Transverse colon (tissue), 4 donors: ENCODE measurements around the gene EGFR. TPM values are rescaled to one million over a fixed set of nuclear protein-coding genes. Genes with fewer than 3 reads are reported as not detected.

Source experiments
- DNase-seq: peaks from one replicate; pipeline ENCODE4 v3.0.0-alpha.2; 2019
- H3K27ac ChIP-seq, 4 donors: fragments of 200-600 bp; sonication (generic); 2 replicates each; pipeline ENCODE4 v1.5.1; 2016 to 2018; ENCODE audit warnings: inconsistent platforms in 4 of 4
- H3K27me3 ChIP-seq: fragments of 200-600 bp; sonication (generic); 2 replicates; pipeline ENCODE4 v1.5.1; 2017; ENCODE audit warnings: inconsistent platforms
- H3K36me3 ChIP-seq, 4 donors: fragments of 200-600 bp; sonication (generic); 2 replicates each; pipeline ENCODE4 v1.5.1; 2017 to 2019; ENCODE audit warnings: inconsistent platforms in 4 of 4
- H3K4me1 ChIP-seq, 4 donors: fragments of 200-600 bp; sonication (generic); 2 replicates each; pipeline ENCODE4 v1.5.1; 2017 to 2020; ENCODE audit warnings: inconsistent platforms in 4 of 4
- H3K4me3 ChIP-seq, 4 donors: fragments of 200-600 bp; sonication (generic); 1 replicate in 1 of 4; 2 replicates in 3 of 4; pipeline versions ENCODE4 v1.5.1 to v1.6.1; 2017 to 2019; ENCODE audit warnings: inconsistent platforms in 4 of 4
- H3K9me3 ChIP-seq, 2 donors: fragments of 200-600 bp; sonication (generic); 2 replicates each; pipeline ENCODE4 v1.5.1; 2017 to 2019; ENCODE audit warnings: inconsistent platforms in 2 of 2
- CTCF ChIP-seq, 5 experiments: fragments of 200-600 bp in 3 of 5; fragments of 450-650 bp in 2 of 5; sonication (generic) in 3 of 5; IDR thresholded peaks; 1 replicate in 2 of 5; 2 replicates in 3 of 5; pipeline ENCODE4 v1.5.1; 2016 to 2017; ENCODE audit warnings: antibody characterized with exemption in 5 of 5, inconsistent platforms in 3 of 5, mild to moderate bottlenecking in 2 of 5, moderate library complexity in 1 of 5
- EP300 ChIP-seq: sonication (generic); formaldehyde crosslinking; IDR thresholded peaks from one replicate; pipeline ENCODE4 v1.6.1; 2017; ENCODE audit warnings: antibody characterized with exemption, low read depth
- POLR2A ChIP-seq: fragments of 450-650 bp; IDR thresholded peaks from one replicate; pipeline ENCODE4 v1.6.1; 2016; ENCODE audit warnings: antibody characterized with exemption, mild to moderate bottlenecking, moderate library complexity
- POLR2AphosphoS5 ChIP-seq, 3 donors: sonication (generic); formaldehyde crosslinking; IDR thresholded peaks; one replicate each; pipeline ENCODE4 v1.6.1; 2016; ENCODE audit warnings: antibody characterized with exemption in 3 of 3
- WGBS, 2 donors: methylation state at CpG; one replicate each; pipeline ENCODE4 v1.1.5; 2018; ENCODE audit warnings: low coverage in 1 of 2; 5-methylcytosine and 5-hydroxymethylcytosine counted together
- in situ Hi-C, 4 donors: fragments of 200-750 bp; cut with MboI; loops; one replicate each; pipeline versions ENCODE4 v1.15.0 to v1.15.1; 2017; ENCODE audit warnings: low sequenced_read_pairs in 3 of 4, low pct_ligation_motif_present in 1 of 4, low pct_unique_long_range_greater_than_20kb in 1 of 4
- intact Hi-C: fragments of 100-400 bp; cut with DNase I; formaldehyde crosslinking; loops from one replicate; pipeline ENCODE4 v1.15.1; 2023; ENCODE audit warnings: low total_unique reads
- total RNA-seq, 4 donors: library from RNA; depleted of rRNA; stranded (reverse); fragments of >200 nt; gene quantifications; one replicate each; pipeline ENCODE4 v1.1.0, GENCODE V29; 2016

Gene EGFR
- total RNA-seq, 4 donors from 2014 or later = 40.0 to 85.7 (median 72.9) TPM

- Histone ChIP-seq H3K36me3 (no peaks in the 10 kb centered on the region), H3K4me3 (no peak overlapping the region), H3K27me3 (no peaks in the 10 kb centered on the region), H3K9me3 (no peaks in the 10 kb centered on the region), H3K4me1 (peaks cover 0 to 6% (median 0%) of the 10 kb centered on the region in 4 donors), H3K27ac (no peak overlapping the region)
- in situ Hi-C loops = no loop called here
- 55 to 63% methylated on average over 3 of the region's 3 CpGs for WGBS, 2 donors
- TF ChIP-seq EP300 (no peak), CTCF (IDR thresholded peaks at IDR 0.05) (no peak), POLR2A (no peak), POLR2AphosphoS5 (IDR thresholded peaks at IDR 0.05) (no peak)
- intact Hi-C loops = no loop called here
- no peak for DNase-seq
These were observed 86.1 kb downstream of the EGFR start for GRCh38 chr7:55104712-55105433.

GRCh38 chr7:55105952-55106351 is 87.1 kb downstream of the EGFR start:
- TF ChIP-seq EP300 = no peak
- TF ChIP-seq POLR2AphosphoS5 (IDR thresholded peaks at IDR 0.05) = no peak
- no peak for TF ChIP-seq POLR2A
- TF ChIP-seq CTCF (IDR thresholded peaks at IDR 0.05) = no peak
- WGBS, 2 donors = 90% methylated on average over 6 of the region's 6 CpGs; no CpG with 5 or more reads in 1 of the 2 donors
- Histone ChIP-seq H3K9me3 (no peaks in the 10 kb centered on the region), H3K27me3 (no peaks in the 10 kb centered on the region), H3K27ac (no peak overlapping the region), H3K36me3 (no peaks in the 10 kb centered on the region), H3K4me3 (no peak overlapping the region), H3K4me1 (peaks cover 0 to 13% (median 0%) of the 10 kb centered on the region in 4 donors)
- intact Hi-C loops = no loop called here
- no peak for DNase-seq
- in situ Hi-C loops = no loop called here

DNA sequence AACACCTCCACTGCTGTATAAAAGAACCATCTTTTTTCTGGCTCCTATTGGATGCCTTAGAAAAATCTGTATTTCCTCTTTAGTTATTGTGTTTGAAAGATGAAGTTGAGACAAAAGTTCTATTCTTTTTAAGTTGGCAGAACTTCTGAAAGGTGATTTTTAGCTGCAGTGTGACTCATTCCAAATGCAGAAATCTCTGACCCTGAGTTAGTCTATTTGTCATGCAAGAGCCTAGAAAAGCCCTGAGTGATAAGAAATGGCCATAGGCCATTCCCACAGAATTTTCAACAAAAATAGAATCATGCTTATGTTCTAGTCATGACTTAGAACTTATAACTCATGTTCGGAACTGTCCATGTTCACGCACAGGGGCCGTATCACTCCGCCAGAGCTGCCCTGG is 89.1 kb downstream of the EGFR start:
- H3K36me3 ChIP-seq = no peaks in the 10 kb centered on the region
- DNase-seq = no peak
- H3K4me1 ChIP-seq = peaks cover 0 to 14% (median 0%) of the 10 kb centered on the region in 4 donors
- H3K9me3 ChIP-seq = no peaks in the 10 kb centered on the region
- TF ChIP-seq CTCF (IDR thresholded peaks at IDR 0.05) (no peak), EP300 (no peak)
- in situ Hi-C loops = no loop called here
- 96% methylated on average over 4 of the region's 4 CpGs; no CpG with 5 or more reads in 1 of the 2 donors for WGBS, 2 donors
- no peak overlapping the region for H3K4me3 ChIP-seq
- no peak overlapping the region for H3K27ac ChIP-seq
- intact Hi-C loops = no loop called here
- H3K27me3 ChIP-seq = no peaks in the 10 kb centered on the region

DNA sequence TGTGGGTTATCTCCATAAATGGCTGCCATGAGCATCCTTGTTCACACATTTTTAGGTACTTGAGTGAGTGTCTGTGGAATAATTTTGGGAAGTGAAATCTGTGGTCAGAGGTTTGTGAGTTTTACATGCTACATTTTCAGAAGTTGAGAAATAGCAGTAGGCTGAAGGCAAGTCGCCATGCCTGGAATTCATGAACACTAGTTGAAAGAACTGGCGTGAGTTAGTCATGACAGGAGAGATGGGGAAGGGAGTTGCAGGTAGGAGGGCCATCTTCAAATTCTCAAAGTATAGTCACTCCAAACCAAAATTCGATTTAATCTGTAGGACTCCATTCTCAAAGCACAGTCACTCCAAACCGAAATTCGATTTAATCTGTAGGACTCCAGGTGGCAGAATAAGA is 89.6 kb downstream of the EGFR start:
- H3K4me1 ChIP-seq = peaks cover 0 to 14% (median 0%) of the 10 kb centered on the region in 4 donors
- no peak overlapping the region for H3K27ac ChIP-seq
- DNase-seq = no peak
- H3K9me3 ChIP-seq = no peaks in the 10 kb centered on the region
- TF ChIP-seq CTCF (IDR thresholded peaks at IDR 0.05) (no peak), POLR2AphosphoS5 (IDR thresholded peaks at IDR 0.05) (no peak), POLR2A (no peak), EP300 (no peak)
- in situ Hi-C loops = no loop called here
- WGBS, 2 donors = 73 to 80% methylated on average over 2 to 5 of the region's 5 CpGs
- no peaks in the 10 kb centered on the region for H3K36me3 ChIP-seq
- no peak overlapping the region for H3K4me3 ChIP-seq
- H3K27me3 ChIP-seq = no peaks in the 10 kb centered on the region
- intact Hi-C loops = no loop called here
